Fibroblast of lung (primary cell): Measurements from ENCODE around the gene CATSPERD. TPM values are rescaled to one million over a fixed set of nuclear protein-coding genes. Genes with fewer than 3 reads are reported as not detected.

Experiments used
- DNase-seq, 2 donors: peaks; one replicate each; pipeline versions ENCODE4 v3.0.0 to v3.0.0-alpha.2; 2010; ENCODE audit warnings: low read depth in 2 of 2
- H2AFZ ChIP-seq: 2 replicates; pipeline ENCODE4 v1.5.1; 2012; ENCODE audit warnings: low read length, control low read depth, inconsistent platforms
- H3K27ac ChIP-seq: 2 replicates; pipeline ENCODE4 v1.5.1; 2011; ENCODE audit warnings: low read length, control low read depth; ENCODE audit not compliant: insufficient read depth
- H3K27me3 ChIP-seq: 2 replicates; pipeline ENCODE4 v1.5.1; 2011; ENCODE audit warnings: mild to moderate bottlenecking, low read length; ENCODE audit not compliant: control insufficient read depth, insufficient read depth
- H3K36me3 ChIP-seq: 2 replicates; pipeline ENCODE4 v1.5.1; 2011; ENCODE audit warnings: low read length; ENCODE audit not compliant: control insufficient read depth, insufficient read depth
- H3K4me1 ChIP-seq: 2 replicates; pipeline ENCODE4 v1.5.1; 2011; ENCODE audit warnings: low read length; ENCODE audit not compliant: control insufficient read depth, insufficient read depth; ENCODE audit errors: extremely low read depth
- H3K4me2 ChIP-seq: 2 replicates; pipeline ENCODE4 v1.5.1; 2011; ENCODE audit warnings: low read length, control low read depth; ENCODE audit not compliant: insufficient read depth; ENCODE audit errors: extremely low read depth
- H3K4me3 ChIP-seq, 4 experiments: fragments of 200-600 bp in 1 of 4; sonication (generic) in 1 of 4; replicated peaks in 1 of 4; 2 replicates each; pipeline ENCODE4 v1.5.1; 2011 to 2016; ENCODE audit warnings: low read length in 4 of 4, low read depth in 3 of 4, mild to moderate bottlenecking in 3 of 4, control low read depth in 2 of 4, inconsistent platforms in 1 of 4, mixed read lengths in 1 of 4; ENCODE audit not compliant: insufficient read depth in 1 of 4; ENCODE audit errors: control extremely low read depth in 1 of 4
- H3K79me2 ChIP-seq: 2 replicates; pipeline ENCODE4 v1.5.1; 2012; ENCODE audit warnings: mild to moderate bottlenecking, low read length, inconsistent platforms; ENCODE audit not compliant: control insufficient read depth, insufficient read depth
- H3K9ac ChIP-seq: 2 replicates; pipeline ENCODE4 v1.5.1; 2011; ENCODE audit warnings: mild to moderate bottlenecking, low read length, control low read depth; ENCODE audit not compliant: insufficient read depth
- H3K9me3 ChIP-seq: 2 replicates; pipeline ENCODE4 v1.5.1; 2012; ENCODE audit warnings: low read depth, low read length; ENCODE audit not compliant: control insufficient read depth, insufficient read depth
- H4K20me1 ChIP-seq: 2 replicates; pipeline ENCODE4 v1.5.1; 2011; ENCODE audit warnings: low read length; ENCODE audit not compliant: control insufficient read depth, insufficient read depth; ENCODE audit errors: extremely low read depth
- CTCF ChIP-seq, 2 donors: IDR thresholded peaks in 1 of 2; conservative IDR thresholded peaks in 1 of 2; 1 replicate in 1 of 2; 2 replicates in 1 of 2; pipeline ENCODE4 v1.5.1; 2011 to 2012; ENCODE audit warnings: low read length in 2 of 2, control low read depth in 1 of 2, inconsistent platforms in 1 of 2, low read depth in 1 of 2, mild to moderate bottlenecking in 1 of 2
- EZH2 ChIP-seq: IDR thresholded peaks from 2 replicates; pipeline ENCODE4 v1.5.1; 2012; ENCODE audit warnings: low read length, control low read depth, mild to moderate bottlenecking; ENCODE audit errors: missing control alignments
- polyA plus RNA-seq, 2 donors: library from polyadenylated mRNA; depleted of rRNA in 1 of 2; stranded (reverse) in 1 of 2; unstranded in 1 of 2; fragments of >200 nt; gene quantifications; 2 replicates each; pipeline ENCODE4 v1.2.1, GENCODE V29; 2011 to 2012; ENCODE audit warnings: missing spikeins in 1 of 2
- total RNA-seq: library from RNA; depleted of rRNA; stranded (reverse); fragments of >200 nt; gene quantifications from 2 replicates; pipeline ENCODE4 v1.2.1, GENCODE V29; 2014

CATSPERD gene
- total and polyA plus RNA-seq, 2 donors (not counting 1 experiment from before 2014, with no cell fraction given), result not detected

DNA sequence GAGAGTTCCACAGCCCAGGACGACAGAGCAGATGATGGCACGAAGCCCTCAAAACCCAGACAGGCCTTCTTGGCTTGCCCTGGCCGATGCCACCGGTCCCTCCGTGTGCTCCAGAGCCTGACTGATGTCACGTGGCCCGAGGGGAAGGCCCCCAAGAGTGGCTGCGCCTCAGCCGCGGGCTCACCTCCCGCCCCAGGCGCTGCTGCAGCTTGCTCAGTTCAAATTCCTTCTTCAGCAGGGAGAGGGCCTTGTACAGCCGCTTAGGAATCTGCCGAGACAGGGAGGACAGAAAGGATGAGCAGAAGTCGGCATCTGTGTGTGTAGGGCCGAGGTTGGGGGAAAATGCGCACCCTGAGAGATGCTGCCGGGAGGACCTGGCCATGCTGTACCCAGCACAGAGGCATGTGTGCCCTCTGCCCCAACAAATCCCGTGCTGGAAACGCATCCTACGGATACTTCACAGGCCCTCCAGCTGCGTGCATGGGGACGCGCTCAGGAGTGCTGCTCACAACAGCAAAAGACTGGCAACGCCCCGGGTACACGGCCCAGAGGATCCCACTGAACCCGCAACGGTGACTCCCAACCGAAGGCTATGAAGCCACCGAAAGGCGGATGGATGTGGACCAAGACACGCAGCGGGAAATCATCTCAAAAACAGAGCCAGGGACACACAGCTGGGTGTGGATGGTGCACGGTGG lies 13.4 kb upstream of the CATSPERD start:
- Histone ChIP-seq H3K9ac (no peak overlapping the region), H3K9me3 (no peaks in the 10 kb centered on the region), H3K79me2 (no peaks in the 10 kb centered on the region), H3K4me3 (no peak overlapping the region), H3K27me3 (no peaks in the 10 kb centered on the region), H3K36me3 (peaks cover 44% of the 10 kb centered on the region), H4K20me1 (no peaks in the 10 kb centered on the region), H3K27ac (no peak overlapping the region), H2AFZ (no peak overlapping the region), H3K4me1 (peaks cover 2% of the 10 kb centered on the region), H3K4me2 (no peak overlapping the region)
- TF ChIP-seq EZH2, result no peak
- DNase-seq, result no peak

GRCh38 chr19:5707576-5708575 lies 12.6 kb upstream of the CATSPERD start:
- DNase-seq, result no peak
- Histone ChIP-seq H3K9me3 (no peaks in the 10 kb centered on the region), H3K36me3 (peaks cover 51% of the 10 kb centered on the region)

DNA sequence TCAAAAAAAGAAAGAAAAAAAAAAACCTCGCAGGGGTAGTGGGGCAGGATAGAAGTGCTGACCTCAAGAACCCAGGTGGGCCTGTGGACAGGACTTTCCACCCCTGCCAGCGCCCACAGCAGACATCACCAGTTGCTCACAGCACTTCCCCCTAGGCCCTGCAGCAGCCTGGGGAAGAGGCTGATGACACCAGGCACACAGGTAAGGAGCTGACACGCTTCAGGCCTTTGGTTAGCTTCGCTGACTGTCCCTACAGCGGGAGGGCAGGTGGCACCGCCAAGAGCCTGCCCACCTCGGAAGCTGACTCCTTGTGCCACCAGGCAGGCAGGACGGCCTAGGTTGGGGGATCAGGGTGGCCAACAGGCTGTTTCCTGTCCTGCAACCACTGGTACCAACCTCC lies 9.4 kb upstream of the CATSPERD start:
- Histone ChIP-seq H3K9ac (no peak overlapping the region), H4K20me1 (no peaks in the 10 kb centered on the region), H3K79me2 (peaks cover 15% of the 10 kb centered on the region), H3K9me3 (no peaks in the 10 kb centered on the region), H3K4me2 (no peak overlapping the region), H2AFZ (no peak overlapping the region), H3K27me3 (no peaks in the 10 kb centered on the region), H3K27ac (no peak overlapping the region), H3K36me3 (peaks cover 43% of the 10 kb centered on the region), H3K4me1 (no peaks in the 10 kb centered on the region), H3K4me3 (no peak overlapping the region)
- TF ChIP-seq EZH2 (no peak), CTCF (conservative IDR thresholded peaks at IDR 0.05 in 1 of 2, IDR thresholded peaks at IDR 0.05 in 1 of 2; ENCODE audit: low read depth in 1 of 2, low read length in 2 of 2) (no peak)
- no peak for DNase-seq

More at GRCh38 chr19:5707576-5708575, 12.6 kb upstream of the CATSPERD start:
- Histone ChIP-seq H3K4me2 (no peak overlapping the region), H3K9ac (no peak overlapping the region), H3K79me2 (no peaks in the 10 kb centered on the region), H3K4me1 (peaks cover 2% of the 10 kb centered on the region), H4K20me1 (no peaks in the 10 kb centered on the region), H3K27me3 (no peaks in the 10 kb centered on the region), H2AFZ (no peak overlapping the region), H3K4me3 (no peak overlapping the region), H3K27ac (no peak overlapping the region)
- TF ChIP-seq EZH2 (no peak), CTCF (conservative IDR thresholded peaks at IDR 0.05 in 1 of 2, IDR thresholded peaks at IDR 0.05 in 1 of 2; ENCODE audit: low read depth in 1 of 2, low read length in 2 of 2) (no peak)
